ENCODE measurements around the gene TIMMDC1.
"Not testable (repeated sequence)": the region's sequence is repeated elsewhere in the genome, so short reads cannot be mapped to it uniquely, and the experiment has no call there.

TIMMDC1 gene

GRCh38 chr3:119558626-119559317 is 60.4 kb downstream of the TIMMDC1 start:
- Histone ChIP-seq H3K4me3 (ENCODE audit: low read length) (no peak overlapping the region), H3K27me3 (ENCODE audit: insufficient read depth, low read length) (no peaks in the 10 kb centered on the region), H3K4me1 (ENCODE audit: insufficient read depth, low read length) (no peaks in the 10 kb centered on the region), H3K36me3 (ENCODE audit: insufficient read depth, low read depth, low read length) (no peaks in the 10 kb centered on the region), H3K9me3 (ENCODE audit: insufficient read depth, low read depth, low read length) (no peaks in the 10 kb centered on the region), H3K9ac (ENCODE audit: low read depth, low read length) (no peak overlapping the region), H3K27ac (ENCODE audit: low read length) (no peak overlapping the region)

GRCh38 chr3:119559441-119559963 is 61.2 kb downstream of the TIMMDC1 start, which contains the start of gene CD80:
TSS of gene CD80 (minus strand) at chr3:119559614. CDS start at chr3:119557728, 1,886 bp downstream.
- no peaks in the 10 kb centered on the region for H3K9me3 ChIP-seq (ENCODE audit: insufficient read depth, low read depth, low read length)
- no peak within 1 kb of the TSS for H3K27ac ChIP-seq (ENCODE audit: low read length)
- no peak within 1 kb of the TSS for H3K4me3 ChIP-seq (ENCODE audit: low read length)
- no peaks in the 10 kb centered on the region for H3K4me1 ChIP-seq (ENCODE audit: insufficient read depth, low read length)
- no peak within 1 kb of the TSS for H3K9ac ChIP-seq (ENCODE audit: low read depth, low read length)
- no peaks in the 10 kb centered on the region for H3K27me3 ChIP-seq (ENCODE audit: insufficient read depth, low read length)
- H3K36me3 ChIP-seq (ENCODE audit: insufficient read depth, low read depth, low read length): no peaks in the 10 kb centered on the region

DNA sequence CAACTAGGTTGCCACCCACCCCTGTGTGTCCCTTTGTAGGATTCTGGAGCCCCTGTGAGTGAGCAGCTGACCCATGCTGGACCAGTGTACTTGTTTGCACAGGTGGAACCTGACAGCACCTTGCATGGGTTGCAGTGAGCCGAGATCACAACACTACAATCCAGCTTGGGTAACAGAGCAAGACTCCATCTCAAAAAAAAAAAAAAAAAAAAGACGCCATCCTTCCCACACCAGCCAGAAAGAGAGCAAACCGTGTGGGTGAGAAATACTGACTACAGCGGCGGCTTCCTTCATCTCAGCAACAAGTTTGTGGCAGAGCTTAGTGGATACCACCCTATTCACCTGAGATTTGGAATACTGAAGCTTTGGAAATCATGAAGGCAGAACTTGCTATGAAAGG is 61.8 kb downstream of the TIMMDC1 start:
- H3K9ac ChIP-seq (ENCODE audit: low read depth, low read length): no peak overlapping the region
- no peaks in the 10 kb centered on the region for H3K4me1 ChIP-seq (ENCODE audit: insufficient read depth, low read length)
- no peaks in the 10 kb centered on the region for H3K36me3 ChIP-seq (ENCODE audit: insufficient read depth, low read depth, low read length)
- H3K4me3 ChIP-seq (ENCODE audit: low read length): no peak overlapping the region
- no peak overlapping the region for H3K27ac ChIP-seq (ENCODE audit: low read length)
- H3K9me3 ChIP-seq (ENCODE audit: insufficient read depth, low read depth, low read length): no peaks in the 10 kb centered on the region
- H3K27me3 ChIP-seq (ENCODE audit: insufficient read depth, low read length): no peaks in the 10 kb centered on the region

DNA sequence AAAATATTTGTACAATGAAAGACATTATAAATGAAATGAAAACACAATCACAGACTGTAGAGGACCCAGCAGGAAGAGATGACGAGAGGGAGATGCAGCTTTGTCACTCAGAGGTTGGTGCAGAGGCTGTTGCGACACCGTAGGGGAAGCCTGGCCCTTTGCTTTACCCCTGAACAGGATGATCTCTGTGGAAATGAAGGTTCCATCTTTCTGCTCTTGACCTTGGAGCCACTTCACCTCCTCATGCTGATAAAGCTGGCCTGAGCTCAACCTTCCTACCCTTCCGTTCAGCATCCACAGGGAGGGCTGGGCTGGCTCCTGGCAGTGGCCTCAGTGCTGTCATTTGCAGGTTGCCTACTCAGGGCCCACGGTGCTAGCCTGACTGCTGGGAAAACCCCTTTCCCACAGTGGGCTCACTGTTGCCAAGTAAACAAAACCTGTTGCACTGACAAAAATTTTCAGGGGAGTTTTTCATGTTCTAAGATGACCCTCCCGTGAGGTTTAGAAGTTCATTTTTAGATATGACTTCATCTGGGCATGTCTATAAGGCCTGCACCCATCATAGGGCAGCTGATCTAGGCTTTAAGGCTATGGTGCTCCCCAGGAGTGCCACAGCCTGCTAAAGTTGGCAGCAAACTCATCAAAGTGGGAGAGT is 64.1 kb downstream of the TIMMDC1 start:
- Histone ChIP-seq H3K9me3 (ENCODE audit: insufficient read depth, low read depth, low read length) (no peaks in the 10 kb centered on the region), H3K27ac (ENCODE audit: low read length) (no peak overlapping the region), H3K27me3 (ENCODE audit: insufficient read depth, low read length) (no peaks in the 10 kb centered on the region), H3K4me3 (ENCODE audit: low read length) (no peak overlapping the region), H3K4me1 (ENCODE audit: insufficient read depth, low read length) (no peaks in the 10 kb centered on the region), H3K9ac (ENCODE audit: low read depth, low read length) (no peak overlapping the region), H3K36me3 (ENCODE audit: insufficient read depth, low read depth, low read length) (no peaks in the 10 kb centered on the region)

DNA sequence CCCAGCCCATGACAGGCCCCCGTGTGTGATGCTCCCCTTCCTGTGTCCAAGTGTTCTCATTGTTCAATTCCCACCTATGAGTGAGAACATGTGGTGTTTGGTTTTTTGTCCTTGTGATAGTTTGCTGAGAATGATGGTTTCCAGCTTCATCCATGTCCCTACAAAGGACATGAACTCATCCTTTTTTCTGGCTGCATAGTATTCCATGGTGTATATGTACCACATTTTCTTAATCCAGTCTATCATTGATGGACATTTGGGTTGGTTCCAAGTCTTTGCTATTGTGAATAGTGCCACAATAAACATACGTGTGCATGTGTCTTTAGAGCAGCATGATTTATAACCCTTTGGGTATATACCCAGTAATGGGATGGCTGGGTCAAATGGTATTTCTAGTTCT is 65.0 kb downstream of the TIMMDC1 start:
- not testable (repeated sequence) for H3K4me3 ChIP-seq (ENCODE audit: low read length); H3K27me3 ChIP-seq (ENCODE audit: insufficient read depth, low read length); H3K36me3 ChIP-seq (ENCODE audit: insufficient read depth, low read depth, low read length); H3K4me1 ChIP-seq (ENCODE audit: insufficient read depth, low read length); H3K9ac ChIP-seq (ENCODE audit: low read depth, low read length); H3K9me3 ChIP-seq (ENCODE audit: insufficient read depth, low read depth, low read length); H3K27ac ChIP-seq (ENCODE audit: low read length)

- Histone ChIP-seq H3K9ac (ENCODE audit: low read depth, low read length) (no peak overlapping the region), H3K4me3 (ENCODE audit: low read length) (no peak overlapping the region), H3K27me3 (ENCODE audit: insufficient read depth, low read length) (no peaks in the 10 kb centered on the region), H3K9me3 (ENCODE audit: insufficient read depth, low read depth, low read length) (no peaks in the 10 kb centered on the region), H3K36me3 (ENCODE audit: insufficient read depth, low read depth, low read length) (no peaks in the 10 kb centered on the region), H3K4me1 (ENCODE audit: insufficient read depth, low read length) (no peaks in the 10 kb centered on the region), H3K27ac (ENCODE audit: low read length) (no peak overlapping the region)
Observed at GRCh38 chr3:119569156-119569555, 70.8 kb downstream of the TIMMDC1 start.

GRCh38 chr3:119570229-119570628 is 71.9 kb downstream of the TIMMDC1 start:
- H3K27me3 ChIP-seq (ENCODE audit: insufficient read depth, low read length): no peaks in the 10 kb centered on the region
- no peaks in the 10 kb centered on the region for H3K9me3 ChIP-seq (ENCODE audit: insufficient read depth, low read depth, low read length)
- no peak overlapping the region for H3K4me3 ChIP-seq (ENCODE audit: low read length)
- H3K27ac ChIP-seq (ENCODE audit: low read length): no peak overlapping the region
- H3K36me3 ChIP-seq (ENCODE audit: insufficient read depth, low read depth, low read length): no peaks in the 10 kb centered on the region
- no peak overlapping the region for H3K9ac ChIP-seq (ENCODE audit: low read depth, low read length)
- H3K4me1 ChIP-seq (ENCODE audit: insufficient read depth, low read length): no peaks in the 10 kb centered on the region

GRCh38 chr3:119571230-119571629 is 72.9 kb downstream of the TIMMDC1 start:
- Histone ChIP-seq H3K27ac (ENCODE audit: low read length) (no peak overlapping the region), H3K36me3 (ENCODE audit: insufficient read depth, low read depth, low read length) (no peaks in the 10 kb centered on the region), H3K4me1 (ENCODE audit: insufficient read depth, low read length) (no peaks in the 10 kb centered on the region), H3K9me3 (ENCODE audit: insufficient read depth, low read depth, low read length) (no peaks in the 10 kb centered on the region), H3K9ac (ENCODE audit: low read depth, low read length) (no peak overlapping the region), H3K4me3 (ENCODE audit: low read length) (no peak overlapping the region), H3K27me3 (ENCODE audit: insufficient read depth, low read length) (no peaks in the 10 kb centered on the region)

DNA sequence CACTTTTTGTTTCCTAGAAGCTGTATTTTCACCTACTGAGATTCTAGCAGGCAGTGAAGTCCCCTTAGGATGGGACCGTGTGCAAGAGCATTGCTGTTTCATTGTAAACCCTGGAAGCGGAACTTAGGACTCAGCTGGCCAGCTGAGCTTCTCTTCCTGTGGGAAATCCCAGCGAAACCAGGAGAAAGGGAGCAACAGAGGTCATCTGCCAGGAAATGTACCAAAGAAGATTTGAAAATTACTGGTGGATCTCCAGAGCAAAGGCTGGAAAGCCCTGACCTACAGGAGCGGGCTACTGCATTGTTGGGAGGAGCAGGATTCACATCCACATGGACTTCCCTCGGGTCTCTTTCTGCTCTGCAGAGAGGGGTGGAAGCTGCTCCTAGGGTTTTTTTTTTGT is 73.3 kb downstream of the TIMMDC1 start:
- H3K4me3 ChIP-seq (ENCODE audit: low read length): no peak overlapping the region
- H3K4me1 ChIP-seq (ENCODE audit: insufficient read depth, low read length): no peaks in the 10 kb centered on the region
- H3K9ac ChIP-seq (ENCODE audit: low read depth, low read length): no peak overlapping the region
- H3K36me3 ChIP-seq (ENCODE audit: insufficient read depth, low read depth, low read length): no peaks in the 10 kb centered on the region
- no peaks in the 10 kb centered on the region for H3K9me3 ChIP-seq (ENCODE audit: insufficient read depth, low read depth, low read length)
- no peak overlapping the region for H3K27ac ChIP-seq (ENCODE audit: low read length)
- H3K27me3 ChIP-seq (ENCODE audit: insufficient read depth, low read length): no peaks in the 10 kb centered on the region

Measured in iPS-20b (cell line).